Measurements from ENCODE around the gene MACF1. TPM values are rescaled to one million over a fixed set of nuclear protein-coding genes. Genes with fewer than 3 reads are reported as not detected.
"Not testable (repeated sequence)": the region's sequence is repeated elsewhere in the genome, so short reads cannot be mapped to it uniquely, and the experiment has no call there.

MACF1 gene
- total and polyA plus RNA-seq, 8 donors = 16.8 to 662 (median 236) TPM

GRCh38 chr1:39508857-39509305, 304.4 kb downstream of the MACF1 start:
- Histone ChIP-seq H3K27ac (peak overlapping the region in 3 of 5 donors; percentile 25 to 43 (median 29)), H3K27me3 (peaks cover 0 to 4% (median 0%) of the 10 kb centered on the region in 3 donors)
- intact Hi-C loops (cut with DNase I; ENCODE audit: low total_unique reads) = no loop called here

GRCh38 chr1:39509360-39510009, 305.0 kb downstream of the MACF1 start:
- peak in 1 of 2 donors; percentile 66 for DNase-seq
- H3K4me1 ChIP-seq = peaks cover 0 to 8% (median 4%) of the 10 kb centered on the region in 4 donors
- no peak overlapping the region for H3K4me3 ChIP-seq
- peak overlapping the region in 3 of 5 donors; percentile 25 to 43 (median 29) for H3K27ac ChIP-seq
- intact Hi-C loops (cut with DNase I; ENCODE audit: low total_unique reads) = no loop called here
- no peaks in the 10 kb centered on the region for H3K36me3 ChIP-seq
- TF ChIP-seq POLR2AphosphoS5 (IDR thresholded peaks at IDR 0.05) = no peak
- no peak for TF ChIP-seq EP300 (IDR thresholded peaks at IDR 0.05)
- TF ChIP-seq CTCF (IDR thresholded peaks at IDR 0.05) = no peak
- TF ChIP-seq POLR2A (IDR thresholded peaks at IDR 0.05) = no peak
- peaks cover 0 to 7% (median 0%) of the 10 kb centered on the region in 3 donors for H3K27me3 ChIP-seq
- 50 to 70% (median 65%) methylated on average over 12 to 22 of the region's 22 CpGs for WGBS, 5 donors
- no peaks in the 10 kb centered on the region for H3K9me3 ChIP-seq

More at GRCh38 chr1:39508857-39509305, 304.4 kb downstream of the MACF1 start:
- H3K36me3 ChIP-seq = no peaks in the 10 kb centered on the region
- peaks cover 0 to 7% (median 3%) of the 10 kb centered on the region in 4 donors for H3K4me1 ChIP-seq
- DNase-seq = no peak
- WGBS, 5 donors = 56 to 75% (median 67%) methylated on average over 8 to 11 of the region's 11 CpGs
- TF ChIP-seq POLR2A (IDR thresholded peaks at IDR 0.05) (no peak), POLR2AphosphoS5 (IDR thresholded peaks at IDR 0.05) (no peak), CTCF (IDR thresholded peaks at IDR 0.05) (no peak), EP300 (IDR thresholded peaks at IDR 0.05) (no peak)
- no peak overlapping the region for H3K4me3 ChIP-seq
- H3K9me3 ChIP-seq = no peaks in the 10 kb centered on the region

GRCh38 chr1:39510570-39511186, 306.2 kb downstream of the MACF1 start:
- H3K9me3 ChIP-seq; H3K36me3 ChIP-seq; H3K4me3 ChIP-seq; DNase-seq; H3K27ac ChIP-seq; intact Hi-C loops (cut with DNase I; ENCODE audit: low total_unique reads): not testable (repeated sequence)
- H3K4me1 ChIP-seq = peaks cover 0 to 13% (median 8%) of the 10 kb centered on the region in 4 donors
- peaks cover 0 to 15% (median 0%) of the 10 kb centered on the region in 3 donors for H3K27me3 ChIP-seq
- 82 to 89% (median 86%) methylated on average over 8 to 15 of the region's 20 CpGs for WGBS, 5 donors

GRCh38 chr1:39511477-39511876, 307.0 kb downstream of the MACF1 start:
- intact Hi-C loops (cut with DNase I; ENCODE audit: low total_unique reads) = not testable (repeated sequence)
- 79 to 94% (median 84%) methylated on average over 6 to 8 of the region's 13 CpGs; no CpG with 5 or more reads in 2 of the 5 donors for WGBS, 5 donors

GRCh38 chr1:39512234-39512847, 307.8 kb downstream of the MACF1 start:
- 51 to 76% (median 60%) methylated on average over 5 to 6 of the region's 25 CpGs; no CpG with 5 or more reads in 1 of the 5 donors for WGBS, 5 donors
- H3K9me3 ChIP-seq; H3K27ac ChIP-seq; intact Hi-C loops (cut with DNase I; ENCODE audit: low total_unique reads); DNase-seq; H3K4me3 ChIP-seq; H3K36me3 ChIP-seq: not testable (repeated sequence)
- Histone ChIP-seq H3K4me1 (peaks cover 0 to 13% (median 8%) of the 10 kb centered on the region in 4 donors), H3K27me3 (peaks cover 0 to 16% (median 0%) of the 10 kb centered on the region in 3 donors)

More at GRCh38 chr1:39511477-39511876, 307.0 kb downstream of the MACF1 start:
- Histone ChIP-seq H3K4me1 (peaks cover 0 to 13% (median 8%) of the 10 kb centered on the region in 4 donors), H3K27me3 (peaks cover 0 to 16% (median 0%) of the 10 kb centered on the region in 3 donors)
- DNase-seq, H3K36me3 ChIP-seq, H3K9me3 ChIP-seq, H3K4me3 ChIP-seq, H3K27ac ChIP-seq: not testable (repeated sequence)

GRCh38 chr1:39514710-39515124, 310.2 kb downstream of the MACF1 start:
- intact Hi-C loops (cut with DNase I; ENCODE audit: low total_unique reads); H3K9me3 ChIP-seq; H3K36me3 ChIP-seq; H3K4me1 ChIP-seq; DNase-seq: not testable (repeated sequence)
- 0 to 4% (median 2%) methylated on average over 6 to 43 of the region's 46 CpGs; no CpG with 5 or more reads in 1 of the 5 donors for WGBS, 5 donors
- H3K27me3 ChIP-seq = peaks cover 0 to 16% (median 0%) of the 10 kb centered on the region in 3 donors
- H3K4me3 ChIP-seq = peak overlapping the region; percentile 32 to 44 (median 38)
- H3K27ac ChIP-seq = peak overlapping the region in 1 of 5 donors; percentile 31

- Histone ChIP-seq H3K4me3 (peak overlapping the region; percentile 32 to 44 (median 38)), H3K27me3 (peaks cover 0 to 16% (median 0%) of the 10 kb centered on the region in 3 donors)
- H3K27ac ChIP-seq; intact Hi-C loops (cut with DNase I; ENCODE audit: low total_unique reads); H3K36me3 ChIP-seq; H3K9me3 ChIP-seq; H3K4me1 ChIP-seq; DNase-seq: not testable (repeated sequence)
- 7 to 39% (median 14%) methylated on average over 18 to 23 of the region's 78 CpGs for WGBS, 5 donors
These were observed 310.9 kb downstream of the MACF1 start for GRCh38 chr1:39515131-39516086.

GRCh38 chr1:39516841-39517240, 312.3 kb downstream of the MACF1 start:
- 80 to 96% (median 83%) methylated on average over 3 to 4 of the region's 4 CpGs for WGBS, 5 donors
- DNase-seq; H3K36me3 ChIP-seq; H3K4me1 ChIP-seq; H3K9me3 ChIP-seq; intact Hi-C loops (cut with DNase I; ENCODE audit: low total_unique reads); H3K4me3 ChIP-seq; H3K27ac ChIP-seq: not testable (repeated sequence)
- H3K27me3 ChIP-seq = peaks cover 0 to 12% (median 0%) of the 10 kb centered on the region in 3 donors
